ENCODE data around the gene MEIKIN.
"Not testable (repeated sequence)": the region's sequence is repeated elsewhere in the genome, so short reads cannot be mapped to it uniquely, and the experiment has no call there.

DNA sequence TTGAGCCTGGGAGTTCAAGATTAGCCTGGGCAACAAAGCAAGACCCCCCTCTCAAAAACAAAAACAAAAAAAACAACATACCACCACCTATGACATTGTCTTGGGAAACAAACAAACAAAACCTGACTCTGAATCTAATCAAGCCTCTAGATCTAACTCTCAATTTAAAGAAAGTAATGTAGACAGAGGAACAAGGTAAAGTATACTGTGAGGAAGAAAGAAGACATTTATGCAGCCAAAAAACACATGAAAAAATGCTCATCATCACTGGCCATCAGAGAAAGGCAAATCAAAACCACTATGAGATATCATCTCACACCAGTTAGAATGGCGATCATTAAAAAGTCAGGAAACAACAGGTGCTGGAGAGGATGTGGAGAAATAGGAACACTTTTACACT lies 167.3 kb downstream of the MEIKIN start:
- not testable (repeated sequence) for TF ChIP-seq CTCF, POLR2A (IDR thresholded peaks at IDR 0.05)
